Neural progenitor cell (in vitro differentiated cells): Measurements from ENCODE around the gene APOBEC3F. TPM values are rescaled to one million over a fixed set of nuclear protein-coding genes. Genes with fewer than 3 reads are reported as not detected.

ENCODE experiments used
- DNase-seq: peaks from one replicate; pipeline ENCODE4 v3.0.0-alpha.2; 2016; ENCODE audit warnings: low spot score
- H2AFZ ChIP-seq: fragments of 200-600 bp; sonication (generic); replicated peaks from 2 replicates; pipeline ENCODE4 v1.6.1; 2016; ENCODE audit warnings: antibody characterized with exemption
- H3F3A ChIP-seq: fragments of 200-600 bp; sonication (generic); 2 replicates; pipeline ENCODE4 v1.6.1; 2016; ENCODE audit warnings: antibody characterized with exemption, low read depth
- H3K27ac ChIP-seq: fragments of 200-600 bp; sonication (generic); 2 replicates; pipeline ENCODE4 v1.5.1; 2016; ENCODE audit warnings: mild to moderate bottlenecking
- H3K27me3 ChIP-seq: fragments of 200-600 bp; sonication (generic); 2 replicates; pipeline ENCODE4 v1.6.1; 2016; ENCODE audit warnings: mild to moderate bottlenecking, moderate library complexity
- H3K36me3 ChIP-seq: fragments of 200-600 bp; sonication (generic); 2 replicates; pipeline ENCODE4 v1.5.1; 2016
- H3K4me1 ChIP-seq: fragments of 200-600 bp; sonication (generic); 2 replicates; pipeline ENCODE4 v1.6.1; 2016; ENCODE audit warnings: mixed run types
- H3K4me2 ChIP-seq: fragments of 200-600 bp; sonication (generic); 2 replicates; pipeline ENCODE4 v1.6.1; 2016
- H3K4me3 ChIP-seq: fragments of 200-600 bp; sonication (generic); 2 replicates; pipeline ENCODE4 v1.5.1; 2016
- H3K79me2 ChIP-seq: fragments of 200-600 bp; sonication (generic); 2 replicates; pipeline ENCODE4 v1.6.1; 2016; ENCODE audit warnings: low read depth
- H3K9ac ChIP-seq: fragments of 200-600 bp; sonication (generic); 2 replicates; pipeline ENCODE4 v1.6.1; 2016
- H3K9me3 ChIP-seq: fragments of 200-600 bp; sonication (generic); 2 replicates; pipeline ENCODE4 v1.5.1; 2016; ENCODE audit warnings: low read depth
- H4K20me1 ChIP-seq: fragments of 200-600 bp; sonication (generic); 2 replicates; pipeline ENCODE4 v1.6.1; 2016; ENCODE audit warnings: low read depth
- H3K27ac Mint-ChIP-seq: 3 replicates; pipeline ENCODE4 v1.8.0; 2021; ENCODE audit warnings: mixed read lengths
- H3K27me3 Mint-ChIP-seq: 2 replicates; pipeline ENCODE4 v1.8.0; 2022; ENCODE audit warnings: low read depth, mild to moderate bottlenecking, inconsistent platforms, moderate library complexity, mixed read lengths; ENCODE audit not compliant: insufficient read depth
- H3K36me3 Mint-ChIP-seq: 3 replicates; pipeline ENCODE4 v1.8.0; 2021; ENCODE audit warnings: mixed read lengths
- H3K4me1 Mint-ChIP-seq: 3 replicates; pipeline ENCODE4 v1.8.0; 2021; ENCODE audit warnings: mixed read lengths
- H3K4me3 Mint-ChIP-seq: 3 replicates; pipeline ENCODE4 v1.8.0; 2021; ENCODE audit warnings: mild to moderate bottlenecking, moderate library complexity, mixed read lengths
- H3K9me3 Mint-ChIP-seq: 3 replicates; pipeline ENCODE4 v1.8.0; 2020; ENCODE audit warnings: mixed read lengths
- EZH2 ChIP-seq: fragments of 200-600 bp; sonication (generic); IDR thresholded peaks from 2 replicates; pipeline ENCODE4 v1.6.1; 2017; ENCODE audit warnings: antibody characterized with exemption, mild to moderate bottlenecking, moderate library complexity
- EZH2phosphoT487 ChIP-seq: fragments of 200-600 bp; sonication (generic); IDR thresholded peaks from 2 replicates; pipeline ENCODE4 v1.6.1; 2017; ENCODE audit warnings: antibody characterized with exemption
- total RNA-seq: library from RNA; depleted of rRNA; stranded (reverse); fragments of >200 nt; gene quantifications from 2 replicates; pipeline ENCODE4 v1.2.3, GENCODE V29; 2015; ENCODE audit warnings: low replicate concordance
- TF ChIP-seq, protein P1 (sequence below): fragments of 200-600 bp; sonication (generic); IDR thresholded peaks from 2 replicates; pipeline ENCODE4 v1.5.1; 2017; ENCODE audit warnings: antibody characterized with exemption, mild to moderate bottlenecking

Gene APOBEC3F
- total RNA-seq, 1 donor from 2014 or later, result 0.45 TPM

DNA sequence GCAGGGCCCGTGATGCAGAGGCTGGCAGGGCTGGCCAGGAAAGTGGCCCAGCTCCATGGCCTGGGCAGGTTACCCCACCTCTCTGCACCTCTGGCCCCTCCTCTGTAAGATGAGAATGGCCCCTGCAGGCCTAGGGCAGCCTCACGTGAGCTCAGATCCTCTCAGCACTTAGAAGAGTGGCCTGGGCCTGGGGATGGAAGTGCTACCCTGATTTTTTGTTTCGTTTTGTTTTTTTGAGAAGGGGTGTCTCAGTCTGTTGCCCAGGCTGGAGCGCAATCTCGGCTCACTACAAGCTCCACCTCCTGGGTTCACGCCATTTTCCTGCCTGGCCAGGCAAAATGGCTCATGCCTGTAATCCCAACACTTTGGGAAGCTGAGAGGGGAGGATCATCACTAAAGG lies 57.4 kb downstream of the APOBEC3F start:
- Mint-ChIP-seq H3K27ac (peak overlapping the region; percentile 33), H3K4me1 (peaks cover 19% of the 10 kb centered on the region), H3K4me3 (no peak overlapping the region), H3K9me3 (no peaks in the 10 kb centered on the region), H3K27me3 (peaks cover 9% of the 10 kb centered on the region), H3K36me3 (no peaks in the 10 kb centered on the region)
- no peak for TF ChIP-seq EZH2phosphoT487
- TF ChIP-seq EZH2, result no peak
- TF ChIP-seq, protein P1, sequence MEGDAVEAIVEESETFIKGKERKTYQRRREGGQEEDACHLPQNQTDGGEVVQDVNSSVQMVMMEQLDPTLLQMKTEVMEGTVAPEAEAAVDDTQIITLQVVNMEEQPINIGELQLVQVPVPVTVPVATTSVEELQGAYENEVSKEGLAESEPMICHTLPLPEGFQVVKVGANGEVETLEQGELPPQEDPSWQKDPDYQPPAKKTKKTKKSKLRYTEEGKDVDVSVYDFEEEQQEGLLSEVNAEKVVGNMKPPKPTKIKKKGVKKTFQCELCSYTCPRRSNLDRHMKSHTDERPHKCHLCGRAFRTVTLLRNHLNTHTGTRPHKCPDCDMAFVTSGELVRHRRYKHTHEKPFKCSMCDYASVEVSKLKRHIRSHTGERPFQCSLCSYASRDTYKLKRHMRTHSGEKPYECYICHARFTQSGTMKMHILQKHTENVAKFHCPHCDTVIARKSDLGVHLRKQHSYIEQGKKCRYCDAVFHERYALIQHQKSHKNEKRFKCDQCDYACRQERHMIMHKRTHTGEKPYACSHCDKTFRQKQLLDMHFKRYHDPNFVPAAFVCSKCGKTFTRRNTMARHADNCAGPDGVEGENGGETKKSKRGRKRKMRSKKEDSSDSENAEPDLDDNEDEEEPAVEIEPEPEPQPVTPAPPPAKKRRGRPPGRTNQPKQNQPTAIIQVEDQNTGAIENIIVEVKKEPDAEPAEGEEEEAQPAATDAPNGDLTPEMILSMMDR, result no peak
- peak overlapping the region; percentile 57 for H3K27ac ChIP-seq
- H4K20me1 ChIP-seq, result no peaks in the 10 kb centered on the region
- H3K36me3 ChIP-seq, result no peaks in the 10 kb centered on the region
- peaks cover 26% of the 10 kb centered on the region for H3K4me1 ChIP-seq
- no peaks in the 10 kb centered on the region for H3K79me2 ChIP-seq
- H3K9me3 ChIP-seq, result no peaks in the 10 kb centered on the region
- peak overlapping the region; percentile 53 for H3K4me2 ChIP-seq
- H3K4me3 ChIP-seq, result no peak overlapping the region
- H3K9ac ChIP-seq, result no peak overlapping the region
- peak overlapping the region; percentile 82 for H2AFZ ChIP-seq
- peaks cover 29% of the 10 kb centered on the region for H3F3A ChIP-seq
- H3K27me3 ChIP-seq, result no peaks in the 10 kb centered on the region
- peak; percentile 72 for DNase-seq

DNA sequence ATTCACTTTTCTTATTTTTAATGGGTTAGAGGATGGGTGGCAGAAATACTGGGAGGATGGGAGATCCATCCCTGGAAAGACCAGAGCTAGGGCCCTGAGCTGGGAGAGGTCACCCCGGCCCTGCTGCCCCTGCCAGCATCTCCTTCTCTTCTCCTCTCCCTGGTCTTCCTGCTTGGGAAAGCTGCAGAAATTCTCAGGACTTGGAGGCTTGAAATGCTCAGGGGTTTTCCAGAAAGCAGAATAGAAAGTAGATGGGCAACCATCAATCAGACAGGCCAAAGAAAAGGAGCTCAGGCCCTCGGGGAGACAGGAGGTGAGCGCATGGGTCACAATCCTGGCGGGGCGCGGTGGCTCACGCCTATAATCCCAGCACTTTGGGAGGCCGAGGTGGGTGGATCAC lies 57.9 kb downstream of the APOBEC3F start:
- H3K4me3 Mint-ChIP-seq, result no peak overlapping the region
- no peaks in the 10 kb centered on the region for H3K9me3 Mint-ChIP-seq
- no peak overlapping the region for H3K4me3 ChIP-seq
- H3K36me3 Mint-ChIP-seq, result no peaks in the 10 kb centered on the region
- no peaks in the 10 kb centered on the region for H3K27me3 ChIP-seq
- TF ChIP-seq EZH2phosphoT487 (no peak), EZH2 (no peak)
- TF ChIP-seq, protein P1, result no peak
- H4K20me1 ChIP-seq, result no peaks in the 10 kb centered on the region
- H3K27ac Mint-ChIP-seq, result no peak overlapping the region
- DNase-seq, result no peak
- H3F3A ChIP-seq, result peaks cover 29% of the 10 kb centered on the region
- no peaks in the 10 kb centered on the region for H3K36me3 ChIP-seq
- H3K9me3 ChIP-seq, result no peaks in the 10 kb centered on the region
- no peaks in the 10 kb centered on the region for H3K79me2 ChIP-seq
- H3K9ac ChIP-seq, result no peak overlapping the region
- H3K4me1 Mint-ChIP-seq, result peaks cover 19% of the 10 kb centered on the region
- H3K4me2 ChIP-seq, result no peak overlapping the region
- H3K27me3 Mint-ChIP-seq, result peaks cover 9% of the 10 kb centered on the region
- H2AFZ ChIP-seq, result peak overlapping the region; percentile 82
- peaks cover 26% of the 10 kb centered on the region for H3K4me1 ChIP-seq
- peak overlapping the region; percentile 57 for H3K27ac ChIP-seq

DNA sequence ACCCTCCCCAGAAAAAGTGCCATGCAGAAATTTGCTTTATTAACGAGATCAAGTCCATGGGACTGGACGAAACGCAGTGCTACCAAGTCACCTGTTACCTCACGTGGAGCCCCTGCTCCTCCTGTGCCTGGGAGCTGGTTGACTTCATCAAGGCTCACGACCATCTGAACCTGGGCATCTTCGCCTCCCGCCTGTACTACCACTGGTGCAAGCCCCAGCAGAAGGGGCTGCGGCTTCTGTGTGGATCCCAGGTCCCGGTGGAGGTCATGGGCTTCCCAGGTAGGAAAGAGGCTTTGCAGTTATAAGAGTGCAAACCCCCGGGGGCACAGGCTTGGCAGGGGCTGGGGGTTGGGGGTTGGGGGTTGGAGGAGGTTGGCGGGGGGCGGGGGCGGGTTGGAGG lies 60.6 kb downstream of the APOBEC3F start:
- no peaks in the 10 kb centered on the region for H3K27me3 ChIP-seq
- no peaks in the 10 kb centered on the region for H4K20me1 ChIP-seq
- peaks cover 28% of the 10 kb centered on the region for H3F3A ChIP-seq
- H3K4me3 ChIP-seq, result no peak overlapping the region
- H3K4me1 Mint-ChIP-seq, result peaks cover 17% of the 10 kb centered on the region
- no peak overlapping the region for H3K4me2 ChIP-seq
- H3K79me2 ChIP-seq, result no peaks in the 10 kb centered on the region
- no peaks in the 10 kb centered on the region for H3K9me3 ChIP-seq
- no peak for DNase-seq
- peaks cover 7% of the 10 kb centered on the region for H3K27me3 Mint-ChIP-seq
- H3K9ac ChIP-seq, result no peak overlapping the region
- H3K36me3 ChIP-seq, result no peaks in the 10 kb centered on the region
- peaks cover 25% of the 10 kb centered on the region for H3K4me1 ChIP-seq
- H3K36me3 Mint-ChIP-seq, result no peaks in the 10 kb centered on the region
- H3K27ac Mint-ChIP-seq, result no peak overlapping the region
- H3K27ac ChIP-seq, result no peak overlapping the region
- no peaks in the 10 kb centered on the region for H3K9me3 Mint-ChIP-seq
- H2AFZ ChIP-seq, result no peak overlapping the region
- no peak for TF ChIP-seq EZH2phosphoT487
- TF ChIP-seq, protein P1, result no peak
- no peak for TF ChIP-seq EZH2
- no peak overlapping the region for H3K4me3 Mint-ChIP-seq
